Measurements from ENCODE around the gene TMEM256.

DNA sequence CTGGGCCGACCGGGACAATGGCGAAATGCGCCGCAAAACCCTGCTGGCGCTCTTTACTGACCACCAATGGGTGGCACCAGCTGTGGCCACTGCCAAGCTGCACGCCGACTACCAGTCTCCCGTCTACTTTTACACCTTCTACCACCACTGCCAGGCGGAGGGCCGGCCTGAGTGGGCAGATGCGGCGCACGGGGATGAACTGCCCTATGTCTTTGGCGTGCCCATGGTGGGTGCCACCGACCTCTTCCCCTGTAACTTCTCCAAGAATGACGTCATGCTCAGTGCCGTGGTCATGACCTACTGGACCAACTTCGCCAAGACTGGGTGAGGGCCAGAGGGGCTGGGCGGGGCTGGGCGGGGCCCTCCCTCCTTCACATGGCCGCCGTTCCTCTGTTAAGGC, 11.9 kb upstream of the TMEM256 start:
- TF ChIP-seq POLR2AphosphoS5 (IDR thresholded peaks at IDR 0.05; ENCODE audit: borderline replicate concordance, low read depth, low read length) (no peak), EZH2 (IDR thresholded peaks at IDR 0.05) (no peak)
